AG04449 (cell line): ENCODE data around the gene GRIA4.
"Not testable (repeated sequence)": the region's sequence is repeated elsewhere in the genome, so short reads cannot be mapped to it uniquely, and the experiment has no call there.

Experiments
- CTCF ChIA-PET: fragments of 350-600 bp; formaldehyde crosslinking; extraction: SDS; loops from one replicate; lab custom pipeline; 2021; ENCODE audit warnings: antibody characterized with exemption; lab: Yijun Ruan, JAX
- POLR2A ChIA-PET: fragments of 400-600, 350-600 bp; formaldehyde crosslinking; extraction: SDS; loops from one replicate; lab custom pipeline; 2020; ENCODE audit warnings: antibody characterized with exemption, inconsistent platforms; lab: Yijun Ruan, JAX
- DNase-seq: peaks from one replicate; pipeline ENCODE4 v3.0.0-alpha.2; 2010; ENCODE audit warnings: low read depth, low spot score
- H3K4me3 ChIP-seq: 2 replicates; pipeline ENCODE4 v1.5.1; 2011; ENCODE audit warnings: low read depth, mild to moderate bottlenecking, control low read depth, low read length
- TF ChIP-seq, protein P1 (sequence below): IDR thresholded peaks from one replicate; pipeline ENCODE4 v1.5.1; 2011; ENCODE audit warnings: mild to moderate bottlenecking, moderate library complexity, low read length, control low read depth, inconsistent platforms; ENCODE audit not compliant: insufficient read depth; ENCODE audit errors: missing control alignments

The GRIA4 gene

DNA sequence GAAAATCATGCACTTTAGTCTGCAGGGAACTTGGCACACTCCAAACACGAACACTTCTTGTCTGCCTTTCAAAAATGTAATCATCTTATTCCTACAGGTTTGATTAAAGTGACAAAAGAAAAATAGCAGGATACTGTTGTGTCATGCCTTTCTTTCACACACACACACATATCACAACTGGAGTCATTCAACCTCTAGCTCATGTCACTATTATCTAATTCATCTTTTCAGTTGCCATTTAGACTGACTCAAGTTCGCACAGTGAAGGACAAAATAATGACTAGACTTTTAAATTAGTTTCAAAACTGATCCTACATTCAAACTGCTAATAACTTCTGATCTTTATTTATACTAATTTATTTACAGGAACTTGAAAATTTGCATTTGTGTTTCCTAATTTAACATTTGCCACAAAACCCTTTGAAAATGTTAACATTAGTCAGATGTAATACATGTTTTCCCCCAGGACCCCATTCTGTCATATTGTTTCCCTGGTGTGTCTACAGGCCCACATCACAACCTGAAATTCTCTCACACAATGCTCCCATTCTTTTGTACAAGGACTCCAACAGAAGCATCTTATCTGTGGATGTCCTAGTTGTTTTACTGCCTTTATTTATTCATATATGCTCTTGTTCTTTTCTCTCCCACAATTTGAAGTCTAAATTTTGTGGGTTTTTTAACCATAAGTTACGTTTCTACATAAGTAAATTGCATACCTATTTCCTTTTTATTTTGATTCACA lies 171.1 kb downstream of the GRIA4 start:
- H3K4me3 ChIP-seq, result no peak overlapping the region
- CTCF ChIA-PET, result no interaction called here
- POLR2A ChIA-PET, result no interaction called here

DNA sequence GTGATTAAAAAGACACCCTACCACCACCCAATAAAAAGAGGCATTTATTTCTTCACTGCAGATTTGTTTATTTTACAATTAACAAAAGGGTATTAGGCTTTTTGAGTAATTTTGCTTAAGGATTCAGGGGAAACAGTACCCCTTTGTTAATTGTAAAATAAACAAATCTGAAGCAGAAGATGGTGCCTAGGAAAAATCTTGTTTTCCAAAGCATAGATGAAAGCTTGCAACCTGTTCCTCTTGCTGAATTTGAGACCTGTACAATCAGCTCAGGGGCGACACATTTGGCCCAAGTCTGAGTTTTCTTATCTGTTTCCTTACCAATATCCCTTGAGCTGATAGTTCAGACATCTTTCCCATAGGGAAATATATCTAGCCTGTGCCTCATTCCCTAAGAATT lies 171.9 kb downstream of the GRIA4 start:
- DNase-seq, result no peak
- ChIA-PET POLR2A (no interaction called here), CTCF (no interaction called here)
- H3K4me3 ChIP-seq, result no peak overlapping the region
- TF ChIP-seq, protein P1, sequence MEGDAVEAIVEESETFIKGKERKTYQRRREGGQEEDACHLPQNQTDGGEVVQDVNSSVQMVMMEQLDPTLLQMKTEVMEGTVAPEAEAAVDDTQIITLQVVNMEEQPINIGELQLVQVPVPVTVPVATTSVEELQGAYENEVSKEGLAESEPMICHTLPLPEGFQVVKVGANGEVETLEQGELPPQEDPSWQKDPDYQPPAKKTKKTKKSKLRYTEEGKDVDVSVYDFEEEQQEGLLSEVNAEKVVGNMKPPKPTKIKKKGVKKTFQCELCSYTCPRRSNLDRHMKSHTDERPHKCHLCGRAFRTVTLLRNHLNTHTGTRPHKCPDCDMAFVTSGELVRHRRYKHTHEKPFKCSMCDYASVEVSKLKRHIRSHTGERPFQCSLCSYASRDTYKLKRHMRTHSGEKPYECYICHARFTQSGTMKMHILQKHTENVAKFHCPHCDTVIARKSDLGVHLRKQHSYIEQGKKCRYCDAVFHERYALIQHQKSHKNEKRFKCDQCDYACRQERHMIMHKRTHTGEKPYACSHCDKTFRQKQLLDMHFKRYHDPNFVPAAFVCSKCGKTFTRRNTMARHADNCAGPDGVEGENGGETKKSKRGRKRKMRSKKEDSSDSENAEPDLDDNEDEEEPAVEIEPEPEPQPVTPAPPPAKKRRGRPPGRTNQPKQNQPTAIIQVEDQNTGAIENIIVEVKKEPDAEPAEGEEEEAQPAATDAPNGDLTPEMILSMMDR, result no peak

More for the DNA sequence above, 171.1 kb downstream of the GRIA4 start:
- TF ChIP-seq, protein P1, result no peak
- no peak for DNase-seq

DNA sequence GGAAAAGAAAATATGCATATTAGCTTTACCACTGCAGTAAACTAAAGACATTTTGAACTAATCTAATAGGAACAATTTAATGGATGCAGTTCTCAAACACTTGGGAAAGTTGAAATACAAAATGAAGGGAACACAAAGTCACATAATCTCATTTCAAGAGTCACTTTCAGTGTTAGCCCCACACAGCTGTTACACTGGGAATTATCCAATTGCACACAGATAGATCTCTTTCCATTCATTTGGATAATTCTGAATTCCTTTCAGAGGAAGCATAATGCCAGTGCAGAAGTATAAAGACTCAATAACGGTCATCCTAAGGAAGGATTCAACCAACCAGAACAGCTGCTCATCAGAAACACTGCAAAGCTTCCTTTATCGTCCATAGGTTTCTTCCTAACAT lies 173.3 kb downstream of the GRIA4 start:
- ChIA-PET CTCF (no interaction called here), POLR2A (no interaction called here)
- TF ChIP-seq, protein P1, result no peak
- no peak for DNase-seq
- no peak overlapping the region for H3K4me3 ChIP-seq

DNA sequence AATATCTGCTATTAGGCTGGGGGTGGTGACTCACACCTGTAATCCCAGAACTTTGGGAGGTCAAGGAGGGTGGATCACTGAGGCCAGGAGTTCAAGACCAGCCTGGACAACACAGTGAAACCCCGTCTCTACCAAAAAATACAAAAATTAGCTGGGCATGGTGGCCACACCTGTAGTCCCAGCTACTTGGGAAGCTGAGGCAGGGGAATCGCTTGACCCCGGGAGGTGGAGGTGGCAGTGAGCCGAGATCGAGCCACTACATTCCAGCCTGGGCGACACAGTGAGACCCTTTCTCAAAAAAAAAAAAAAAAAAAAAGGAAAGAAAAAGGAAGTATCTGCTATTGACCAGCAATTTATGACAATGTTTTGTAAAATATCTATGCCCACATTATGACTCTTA lies 176.0 kb downstream of the GRIA4 start:
- CTCF ChIA-PET, H3K4me3 ChIP-seq, DNase-seq, POLR2A ChIA-PET: not testable (repeated sequence)

DNA sequence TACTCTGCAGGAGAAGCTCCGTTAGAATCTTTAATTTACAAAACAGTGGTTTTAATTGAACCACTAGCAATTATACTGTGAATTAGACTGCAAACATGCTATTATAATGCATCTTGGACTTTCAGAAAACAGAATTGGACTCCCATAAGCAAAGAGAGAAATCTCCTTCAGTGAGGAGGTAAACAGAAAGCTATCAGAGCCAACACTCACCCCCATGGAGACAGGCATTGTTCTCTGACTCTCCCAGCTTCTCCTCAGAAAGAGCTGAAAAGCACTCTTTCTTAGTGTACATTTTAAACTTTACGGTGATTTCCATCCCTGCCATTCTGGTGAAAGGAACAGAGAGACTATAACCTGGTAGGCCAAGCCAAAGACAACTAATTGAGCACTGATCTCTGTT lies 176.9 kb downstream of the GRIA4 start:
- CTCF ChIA-PET, result no interaction called here
- TF ChIP-seq, protein P1, result no peak
- DNase-seq, result no peak

DNA sequence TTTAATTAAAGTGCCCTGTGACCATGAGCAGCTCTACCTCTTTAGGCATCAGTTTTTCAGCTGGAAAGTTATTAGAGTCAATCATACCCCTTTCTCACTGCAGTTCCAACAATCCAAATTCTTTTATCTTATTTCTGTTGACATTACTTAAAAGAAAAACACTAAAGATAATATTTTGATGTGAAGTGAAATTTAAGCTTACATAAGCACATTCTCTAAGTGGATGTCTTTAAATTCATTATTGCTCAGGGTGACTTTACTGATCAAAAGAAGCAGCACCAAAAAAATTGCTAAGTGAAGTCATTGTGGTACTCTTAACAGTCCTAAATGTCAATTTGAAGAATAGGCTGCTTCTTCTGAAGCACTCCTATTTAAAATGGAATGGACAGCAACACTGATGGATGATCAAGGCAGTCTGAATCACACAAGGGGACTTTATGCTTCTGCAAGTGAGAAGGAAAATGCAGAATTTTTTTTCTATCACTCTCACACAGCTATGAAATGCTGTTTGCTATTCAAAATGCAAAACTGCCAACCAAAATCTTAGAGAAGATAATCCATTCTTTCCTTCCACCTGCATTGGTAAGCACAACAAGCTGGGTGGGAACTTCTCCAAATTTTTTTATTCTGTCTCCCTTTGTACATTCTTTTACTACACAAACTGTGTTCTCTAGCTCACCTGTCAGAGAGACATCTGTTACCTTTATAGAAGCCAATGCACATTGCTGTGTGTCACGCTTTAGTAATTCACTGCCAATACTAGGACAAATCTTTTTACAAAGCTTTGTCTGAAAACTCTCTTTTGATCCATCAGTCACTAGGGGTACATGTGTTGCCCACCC lies 179.9 kb downstream of the GRIA4 start:
- no peak for DNase-seq
- ChIA-PET CTCF (no interaction called here), POLR2A (no interaction called here)
- TF ChIP-seq, protein P1, result no peak
- no peak overlapping the region for H3K4me3 ChIP-seq

More for the DNA sequence above, 176.9 kb downstream of the GRIA4 start:
- POLR2A ChIA-PET, result no interaction called here
- no peak overlapping the region for H3K4me3 ChIP-seq
